Astrocyte (in vitro differentiated cells and primary cell): ENCODE results near the gene GFM1. TPM values are rescaled to one million over a fixed set of nuclear protein-coding genes. Genes with fewer than 3 reads are reported as not detected.

Source experiments
- DNase-seq: peaks from one replicate; pipeline ENCODE4 v3.0.0-alpha.2; 2010; ENCODE audit warnings: low read depth
- FAIRE-seq: peaks from 2 replicates; lab custom pipeline; 2011; peaks lifted over from hg19 to GRCh38; lab: Jason Lieb, UNC
- H2AFZ ChIP-seq: 2 replicates; pipeline ENCODE4 v1.6.0; 2012; ENCODE audit warnings: low read depth, low read length, inconsistent platforms
- H3K27ac ChIP-seq: 2 replicates; pipeline ENCODE4 v1.5.1; 2011; ENCODE audit warnings: low read depth, low read length, inconsistent platforms
- H3K27me3 ChIP-seq: 2 replicates; pipeline ENCODE4 v1.6.0; 2011; ENCODE audit warnings: low read length, inconsistent platforms; ENCODE audit not compliant: insufficient read depth
- H3K36me3 ChIP-seq: 2 replicates; pipeline ENCODE4 v1.5.1; 2011; ENCODE audit warnings: low read length, inconsistent platforms; ENCODE audit not compliant: insufficient read depth
- H3K4me1 ChIP-seq: 2 replicates; pipeline ENCODE4 v1.5.1; 2011; ENCODE audit warnings: low read length, inconsistent platforms; ENCODE audit not compliant: insufficient read depth
- H3K4me2 ChIP-seq: 2 replicates; pipeline ENCODE4 v1.6.0; 2012; ENCODE audit warnings: low read length, inconsistent platforms
- H3K4me3 ChIP-seq: 2 replicates; pipeline ENCODE4 v1.5.1; 2011; ENCODE audit warnings: low read depth, mild to moderate bottlenecking, low read length, inconsistent platforms; ENCODE audit not compliant: insufficient read depth
- H3K79me2 ChIP-seq: 2 replicates; pipeline ENCODE4 v1.6.0; 2012; ENCODE audit warnings: mild to moderate bottlenecking, low read length, inconsistent platforms; ENCODE audit not compliant: insufficient read depth
- H3K9ac ChIP-seq: 2 replicates; pipeline ENCODE4 v1.6.0; 2012; ENCODE audit warnings: mild to moderate bottlenecking, low read length, inconsistent platforms
- H3K9me3 ChIP-seq: 2 replicates; pipeline ENCODE4 v1.5.1; 2012; ENCODE audit warnings: low read depth, mild to moderate bottlenecking, low read length, inconsistent platforms; ENCODE audit not compliant: insufficient read depth
- H4K20me1 ChIP-seq: 2 replicates; pipeline ENCODE4 v1.6.0; 2012; ENCODE audit warnings: low read length, inconsistent platforms; ENCODE audit not compliant: insufficient read depth
- H3K27ac Mint-ChIP-seq: one replicate; pipeline ENCODE4 v1.8.0; 2021; ENCODE audit warnings: mild to moderate bottlenecking, mixed read lengths; ENCODE audit not compliant: unreplicated experiment
- H3K27me3 Mint-ChIP-seq: one replicate; pipeline ENCODE4 v1.8.0; 2021; ENCODE audit warnings: low read depth, mixed read lengths; ENCODE audit not compliant: unreplicated experiment
- H3K36me3 Mint-ChIP-seq: one replicate; pipeline ENCODE4 v1.8.0; 2021; ENCODE audit warnings: low read depth, mixed read lengths; ENCODE audit not compliant: unreplicated experiment
- H3K4me1 Mint-ChIP-seq: one replicate; pipeline ENCODE4 v1.8.0; 2021; ENCODE audit warnings: low read depth, mixed read lengths; ENCODE audit not compliant: unreplicated experiment
- H3K4me3 Mint-ChIP-seq: one replicate; pipeline ENCODE4 v1.8.0; 2021; ENCODE audit warnings: mild to moderate bottlenecking, moderate library complexity, mixed read lengths; ENCODE audit not compliant: unreplicated experiment
- H3K9me3 Mint-ChIP-seq: one replicate; pipeline ENCODE4 v1.8.0; 2021; ENCODE audit warnings: mild to moderate bottlenecking, mixed read lengths; ENCODE audit not compliant: unreplicated experiment
- EZH2 ChIP-seq: IDR thresholded peaks from 2 replicates; pipeline ENCODE4 v1.6.1; 2012; ENCODE audit warnings: mild to moderate bottlenecking, low read length, inconsistent platforms; ENCODE audit not compliant: insufficient read depth
- total RNA-seq: library from RNA; stranded (reverse); gene quantifications from 2 replicates; pipeline ENCODE4 v1.2.1, GENCODE V29; 2021
- TF ChIP-seq, protein P1 (sequence below): IDR thresholded peaks from 2 replicates; pipeline ENCODE4 v1.5.1; 2011; ENCODE audit warnings: low read depth, mild to moderate bottlenecking, inconsistent platforms, low read length, moderate library complexity; ENCODE audit not compliant: insufficient read depth

The GFM1 gene
- total RNA-seq, 1 donor from 2014 or later = 32.6 TPM

DNA sequence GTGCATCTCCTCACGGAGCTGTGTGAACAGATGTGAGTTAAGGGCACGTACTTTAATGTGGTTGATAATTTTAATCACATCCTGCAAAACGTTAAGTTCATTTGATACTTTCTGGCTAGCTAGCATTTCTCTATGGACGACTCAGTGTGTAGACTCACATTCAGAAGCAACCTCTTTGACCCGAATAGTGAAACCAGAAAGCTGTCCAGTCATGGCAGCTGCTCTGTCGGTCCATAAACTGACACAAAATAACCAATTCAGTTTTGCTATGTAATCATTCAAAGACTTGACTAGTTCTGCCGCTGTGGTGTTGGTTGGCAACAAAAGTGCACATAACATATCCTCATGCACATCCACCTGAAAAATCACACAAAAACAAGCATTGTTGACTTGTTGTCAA, 3.7 kb upstream of the GFM1 start:
- Histone ChIP-seq H3K36me3 (no peaks in the 10 kb centered on the region), H3K27ac (no peak overlapping the region), H3K4me2 (no peak overlapping the region), H3K9ac (no peak overlapping the region), H2AFZ (no peak overlapping the region), H3K79me2 (peaks cover 13% of the 10 kb centered on the region), H4K20me1 (no peaks in the 10 kb centered on the region), H3K4me1 (peaks cover 3% of the 10 kb centered on the region), H3K27me3 (no peaks in the 10 kb centered on the region), H3K4me3 (no peak overlapping the region), H3K9me3 (no peaks in the 10 kb centered on the region)
- DNase-seq (no peak), FAIRE-seq (no peak)
- Mint-ChIP-seq H3K27ac (no peak overlapping the region), H3K4me1 (no peaks in the 10 kb centered on the region), H3K4me3 (no peak overlapping the region), H3K27me3 (no peaks in the 10 kb centered on the region), H3K9me3 (no peaks in the 10 kb centered on the region), H3K36me3 (no peaks in the 10 kb centered on the region)
- TF ChIP-seq, protein P1, sequence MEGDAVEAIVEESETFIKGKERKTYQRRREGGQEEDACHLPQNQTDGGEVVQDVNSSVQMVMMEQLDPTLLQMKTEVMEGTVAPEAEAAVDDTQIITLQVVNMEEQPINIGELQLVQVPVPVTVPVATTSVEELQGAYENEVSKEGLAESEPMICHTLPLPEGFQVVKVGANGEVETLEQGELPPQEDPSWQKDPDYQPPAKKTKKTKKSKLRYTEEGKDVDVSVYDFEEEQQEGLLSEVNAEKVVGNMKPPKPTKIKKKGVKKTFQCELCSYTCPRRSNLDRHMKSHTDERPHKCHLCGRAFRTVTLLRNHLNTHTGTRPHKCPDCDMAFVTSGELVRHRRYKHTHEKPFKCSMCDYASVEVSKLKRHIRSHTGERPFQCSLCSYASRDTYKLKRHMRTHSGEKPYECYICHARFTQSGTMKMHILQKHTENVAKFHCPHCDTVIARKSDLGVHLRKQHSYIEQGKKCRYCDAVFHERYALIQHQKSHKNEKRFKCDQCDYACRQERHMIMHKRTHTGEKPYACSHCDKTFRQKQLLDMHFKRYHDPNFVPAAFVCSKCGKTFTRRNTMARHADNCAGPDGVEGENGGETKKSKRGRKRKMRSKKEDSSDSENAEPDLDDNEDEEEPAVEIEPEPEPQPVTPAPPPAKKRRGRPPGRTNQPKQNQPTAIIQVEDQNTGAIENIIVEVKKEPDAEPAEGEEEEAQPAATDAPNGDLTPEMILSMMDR = no peak
- no peak for TF ChIP-seq EZH2

DNA sequence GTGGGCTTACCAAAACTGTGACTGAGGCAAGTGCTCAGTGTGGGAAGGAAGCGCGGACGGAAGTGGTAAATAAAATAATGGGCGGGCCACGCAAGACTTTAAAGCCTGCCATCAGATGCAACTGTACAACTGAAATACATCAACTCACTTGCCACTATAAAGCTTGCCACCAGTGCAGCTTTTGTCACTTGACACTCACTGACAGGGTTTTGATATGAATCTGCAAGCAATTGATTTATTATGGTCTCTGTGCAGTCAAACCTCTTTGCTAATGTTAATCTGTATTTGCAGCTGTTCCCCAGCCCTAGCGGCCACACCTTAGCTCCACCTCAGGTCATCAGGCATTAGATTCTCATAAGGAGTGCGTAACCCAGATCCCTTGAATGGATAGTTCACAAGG, 2.3 kb upstream of the GFM1 start:
- no peak overlapping the region for H3K4me3 Mint-ChIP-seq
- DNase-seq (no peak), FAIRE-seq (no peak)
- Histone ChIP-seq H3K79me2 (peaks cover 27% of the 10 kb centered on the region), H3K4me2 (no peak overlapping the region), H4K20me1 (no peaks in the 10 kb centered on the region), H3K9ac (no peak overlapping the region), H3K9me3 (no peaks in the 10 kb centered on the region), H3K4me3 (no peak overlapping the region), H3K36me3 (peaks cover 3% of the 10 kb centered on the region), H3K27me3 (no peaks in the 10 kb centered on the region), H2AFZ (no peak overlapping the region), H3K4me1 (peaks cover 3% of the 10 kb centered on the region), H3K27ac (no peak overlapping the region)
- no peak overlapping the region for H3K27ac Mint-ChIP-seq
- no peaks in the 10 kb centered on the region for H3K27me3 Mint-ChIP-seq
- no peaks in the 10 kb centered on the region for H3K9me3 Mint-ChIP-seq
- H3K4me1 Mint-ChIP-seq = peaks cover 4% of the 10 kb centered on the region
- H3K36me3 Mint-ChIP-seq = no peaks in the 10 kb centered on the region
- TF ChIP-seq EZH2 = no peak
- TF ChIP-seq, protein P1 = no peak

DNA sequence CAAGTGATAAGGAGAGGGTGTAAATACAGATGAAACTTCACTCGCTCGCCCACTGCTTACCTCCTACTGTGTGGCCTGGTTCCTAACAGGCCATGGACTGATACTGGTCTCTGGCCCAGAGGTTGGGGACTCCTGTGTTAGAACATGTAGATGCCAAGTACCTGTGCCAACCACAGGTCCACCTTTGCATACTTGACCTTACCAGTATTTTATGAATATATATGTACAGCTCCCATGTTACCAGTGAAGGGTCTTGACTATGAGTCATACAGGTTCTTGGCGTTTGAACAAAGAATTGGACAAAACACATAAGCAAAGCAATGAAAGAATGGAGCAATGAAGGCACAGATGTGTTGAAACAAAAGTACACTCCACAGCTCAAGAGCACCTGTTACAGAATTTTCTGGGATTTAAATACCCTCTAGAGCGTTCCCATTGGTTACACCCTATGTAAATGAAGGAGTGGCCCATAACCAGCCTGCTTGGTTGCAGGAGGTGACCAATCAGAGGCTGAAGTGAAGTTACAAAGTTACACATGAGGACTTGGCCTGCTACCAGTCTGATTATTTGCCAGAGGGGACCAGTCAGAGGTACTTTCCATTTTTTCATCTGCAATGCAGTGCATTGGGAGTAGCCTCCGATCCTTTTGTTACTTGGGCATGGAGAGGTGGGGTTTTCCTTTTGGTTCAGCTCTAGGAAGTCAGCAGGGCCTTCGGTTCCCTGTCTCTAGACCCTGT, 1.7 kb upstream of the GFM1 start:
- no peak overlapping the region for H3K4me3 ChIP-seq
- no peak overlapping the region for H2AFZ ChIP-seq
- H3K27me3 Mint-ChIP-seq = no peaks in the 10 kb centered on the region
- no peak overlapping the region for H3K4me3 Mint-ChIP-seq
- no peak overlapping the region for H3K9ac ChIP-seq
- H3K4me1 Mint-ChIP-seq = peaks cover 4% of the 10 kb centered on the region
- no peak for DNase-seq
- H3K4me2 ChIP-seq = no peak overlapping the region
- peaks cover 3% of the 10 kb centered on the region for H3K4me1 ChIP-seq
- FAIRE-seq = no peak
- no peaks in the 10 kb centered on the region for H3K27me3 ChIP-seq
- H3K79me2 ChIP-seq = peaks cover 31% of the 10 kb centered on the region
- H4K20me1 ChIP-seq = no peaks in the 10 kb centered on the region
- H3K9me3 ChIP-seq = no peaks in the 10 kb centered on the region
- no peaks in the 10 kb centered on the region for H3K36me3 Mint-ChIP-seq
- TF ChIP-seq, protein P1 = no peak
- H3K9me3 Mint-ChIP-seq = no peaks in the 10 kb centered on the region
- peaks cover 3% of the 10 kb centered on the region for H3K36me3 ChIP-seq
- H3K27ac Mint-ChIP-seq = no peak overlapping the region
- no peak overlapping the region for H3K27ac ChIP-seq
